ENCODE measurements around the gene ENPEP. TPM values are rescaled to one million over a fixed set of nuclear protein-coding genes. Genes with fewer than 3 reads are reported as not detected.

The ENPEP gene
- total RNA-seq, 1 experiment from 2014 or later: not detected

- BruUV-seq (replicated peaks): no TSS peak
- Histone ChIP-seq H4K20me1 (ENCODE audit: low read length) (no peaks in the 10 kb centered on the region), H3K4me1 (ENCODE audit: insufficient read depth, low read length) (no peaks in the 10 kb centered on the region), H3K79me2 (ENCODE audit: low read length) (no peaks in the 10 kb centered on the region), H3K27ac (ENCODE audit: low read length) (no peak overlapping the region), H3K4me2 (ENCODE audit: low read length) (no peak overlapping the region), H3F3A (ENCODE audit: low read length, unreplicated experiment) (no peaks in the 10 kb centered on the region), H3K36me3 (ENCODE audit: low read depth, low read length) (no peaks in the 10 kb centered on the region), H3K4me3 (ENCODE audit: low read length) (no peak overlapping the region), H3K27me3 (ENCODE audit: low read length) (peaks cover 8% of the 10 kb centered on the region; the same call in 1 of the 2 replicates), H2AFZ (ENCODE audit: low read length) (no peak overlapping the region), H3K9me2 (replicated peaks; ENCODE audit: low read length) (no peaks in the 10 kb centered on the region), H3K9ac (ENCODE audit: low read length) (no peak overlapping the region), H3K9me3 (ENCODE audit: low read length) (no peaks in the 10 kb centered on the region)
- ChIA-PET CTCF (no interaction called here), POLR2A (ENCODE audit: unreplicated experiment) (no interaction called here)
- ATAC-seq (no peak), DNase-seq (no peak)
- TF ChIP-seq CTCF (conservative IDR thresholded peaks at IDR 0.05; ENCODE audit: low read depth, low read length) (no peak), EZH2 (IDR thresholded peaks at IDR 0.05; ENCODE audit: low read length, unreplicated experiment) (no peak), EZH2phosphoT487 (IDR thresholded peaks at IDR 0.05; ENCODE audit: borderline replicate concordance, low read length) (no peak)
- intact Hi-C loops (cut with micrococcal nuclease): no loop called here
Measured at GRCh38 chr4:110498420-110498819, 22.5 kb downstream of the ENPEP start.

GRCh38 chr4:110499126-110499525, 23.2 kb downstream of the ENPEP start:
- Histone ChIP-seq H4K20me1 (ENCODE audit: low read length) (no peaks in the 10 kb centered on the region), H3K4me1 (ENCODE audit: insufficient read depth, low read length) (no peaks in the 10 kb centered on the region), H3K27me3 (ENCODE audit: low read length) (0 out of 2 replicates have a peak, but pooled peaks cover 2% of the 10 kb centered on the region), H3K27ac (ENCODE audit: low read length) (no peak overlapping the region), H2AFZ (ENCODE audit: low read length) (no peak overlapping the region), H3K36me3 (ENCODE audit: low read depth, low read length) (no peaks in the 10 kb centered on the region), H3F3A (ENCODE audit: low read length, unreplicated experiment) (no peaks in the 10 kb centered on the region), H3K4me2 (ENCODE audit: low read length) (no peak overlapping the region), H3K79me2 (ENCODE audit: low read length) (no peaks in the 10 kb centered on the region), H3K9me3 (ENCODE audit: low read length) (no peaks in the 10 kb centered on the region), H3K9ac (ENCODE audit: low read length) (no peak overlapping the region), H3K9me2 (replicated peaks; ENCODE audit: low read length) (no peaks in the 10 kb centered on the region), H3K4me3 (ENCODE audit: low read length) (no peak overlapping the region)
- no peak for TF ChIP-seq EZH2phosphoT487 (IDR thresholded peaks at IDR 0.05; ENCODE audit: borderline replicate concordance, low read length)
- TF ChIP-seq CTCF (conservative IDR thresholded peaks at IDR 0.05; ENCODE audit: low read depth, low read length): no peak
- TF ChIP-seq EZH2 (IDR thresholded peaks at IDR 0.05; ENCODE audit: low read length, unreplicated experiment): no peak
- ChIA-PET POLR2A (ENCODE audit: unreplicated experiment) (no interaction called here), CTCF (no interaction called here)
- DNase-seq (no peak), ATAC-seq (no peak)
- intact Hi-C loops (cut with micrococcal nuclease): no loop called here
- no TSS peak for BruUV-seq (replicated peaks)

- POLR2A ChIA-PET (ENCODE audit: unreplicated experiment): no interaction called here
- BruUV-seq (replicated peaks): no TSS peak
- CTCF ChIA-PET: no interaction called here
- Histone ChIP-seq H3K9me2 (replicated peaks; ENCODE audit: low read length) (no peaks in the 10 kb centered on the region), H3K27ac (ENCODE audit: low read length) (no peak overlapping the region), H3K27me3 (ENCODE audit: low read length) (no peaks in the 10 kb centered on the region), H3F3A (ENCODE audit: low read length, unreplicated experiment) (no peaks in the 10 kb centered on the region), H3K4me3 (ENCODE audit: low read length) (no peak overlapping the region), H4K20me1 (ENCODE audit: low read length) (no peaks in the 10 kb centered on the region), H2AFZ (ENCODE audit: low read length) (no peak overlapping the region), H3K9ac (ENCODE audit: low read length) (no peak overlapping the region), H3K4me1 (ENCODE audit: insufficient read depth, low read length) (no peaks in the 10 kb centered on the region), H3K79me2 (ENCODE audit: low read length) (no peaks in the 10 kb centered on the region), H3K4me2 (ENCODE audit: low read length) (no peak overlapping the region), H3K9me3 (ENCODE audit: low read length) (no peaks in the 10 kb centered on the region), H3K36me3 (ENCODE audit: low read depth, low read length) (no peaks in the 10 kb centered on the region)
- ATAC-seq (no peak), DNase-seq (peak; percentile 46)
- intact Hi-C loops (cut with micrococcal nuclease): no loop called here
- no peak for TF ChIP-seq EZH2phosphoT487 (IDR thresholded peaks at IDR 0.05; ENCODE audit: borderline replicate concordance, low read length)
- TF ChIP-seq EZH2 (IDR thresholded peaks at IDR 0.05; ENCODE audit: low read length, unreplicated experiment): no peak
- TF ChIP-seq CTCF (conservative IDR thresholded peaks at IDR 0.05; ENCODE audit: low read depth, low read length): no peak
Measured at GRCh38 chr4:110501826-110502225, 25.9 kb downstream of the ENPEP start.

All from PC-3 (cell line).